HCT116 (cell line): Measurements from ENCODE around the gene NFE2L2. TPM values are rescaled to one million over a fixed set of nuclear protein-coding genes. Genes with fewer than 3 reads are reported as not detected.

Experiments used
- ATAC-seq: fragments of 200-7000 bp; cut with Tn5 transposase; 2 replicates; pipeline ENCODE4 v1.9.1; 2020; ENCODE audit warnings: mild to moderate bottlenecking, moderate library complexity
- BruUV-seq: library from RNA; stranded (reverse); fragments of 400-500 nt; replicated peaks from 2 replicates; lab custom pipeline; 2021; lab: Mats Ljungman, UMichigan
- CTCF ChIA-PET: fragments of 300-600 bp; sonication (Branson Sonifier 250); formaldehyde crosslinking; loops from one replicate; lab custom pipeline; 2021; ENCODE audit warnings: antibody characterized with exemption; lab: Charles Lee
- POLR2A ChIA-PET: fragments of 300-600, 350-600 bp; sonication (Branson Sonifier 250); formaldehyde crosslinking; loops from one replicate; lab custom pipeline; 2021; ENCODE audit warnings: antibody characterized with exemption; lab: Charles Lee
- RAD21 ChIA-PET, 2 experiments: fragments of 300-600 bp; sonication (Branson Sonifier 250); formaldehyde crosslinking; loops; one replicate each; lab custom pipeline; 2023; ENCODE audit warnings: low total read pairs in 2 of 2; ENCODE audit not compliant: uncharacterized antibody in 2 of 2, unreplicated experiment in 2 of 2, low non-redundant PET in 1 of 2; lab: Charles Lee
- DNase-seq: peaks from one replicate; pipeline ENCODE4 v3.0.0-alpha.2; 2010; ENCODE audit warnings: low read depth, low spot score
- H2AFZ ChIP-seq: fragments of 200-600 bp; shearing (Covaris generic), sonication (generic); 2 replicates; pipeline ENCODE4 v1.6.1; 2017; ENCODE audit warnings: low read depth, mixed run types, mixed read lengths, antibody characterized with exemption, low read length; ENCODE audit not compliant: poor library complexity, severe bottlenecking
- H3K27ac ChIP-seq: 2 replicates; pipeline ENCODE4 v1.5.1; 2012; ENCODE audit warnings: low read depth, low read length
- H3K27me3 ChIP-seq: fragments of 200-600 bp; sonication (generic); 2 replicates; pipeline ENCODE4 v1.6.1; 2016; ENCODE audit warnings: mixed run types, low read length, mixed read lengths; ENCODE audit not compliant: insufficient read depth
- H3K36me3 ChIP-seq, 2 experiments: fragments of 200-500 bp in 1 of 2; fragments of 200-600 bp in 1 of 2; sonication (Bioruptor generic) in 1 of 2; sonication (generic) in 1 of 2; 2 replicates each; pipeline versions ENCODE4 v1.5.1 to v1.6.1; 2014 to 2016; ENCODE audit warnings: low read length in 2 of 2, inconsistent platforms in 1 of 2, mixed read lengths in 1 of 2, mixed run types in 1 of 2; ENCODE audit not compliant: insufficient read depth in 2 of 2, control insufficient read depth in 1 of 2
- H3K4me1 ChIP-seq, 2 experiments: fragments of 200-600 bp in 1 of 2; sonication (generic) in 1 of 2; 2 replicates each; pipeline versions ENCODE4 v1.5.1 to v1.6.1; 2012 to 2017; ENCODE audit warnings: low read length in 2 of 2, inconsistent platforms in 1 of 2, mild to moderate bottlenecking in 1 of 2, mixed read lengths in 1 of 2, mixed run types in 1 of 2, moderate library complexity in 1 of 2; ENCODE audit not compliant: insufficient read depth in 2 of 2, control insufficient read depth in 1 of 2
- H3K4me2 ChIP-seq: fragments of 200-600 bp; sonication (generic); 2 replicates; pipeline ENCODE4 v1.6.1; 2017; ENCODE audit warnings: mixed run types, low read length, mixed read lengths
- H3K4me3 ChIP-seq, 2 experiments: fragments of 200-600 bp in 1 of 2; sonication (generic) in 1 of 2; replicated peaks in 1 of 2; 2 replicates each; pipeline ENCODE4 v1.5.1; 2011 to 2016; ENCODE audit warnings: low read length in 2 of 2, control low read depth in 1 of 2, low read depth in 1 of 2, mild to moderate bottlenecking in 1 of 2, mixed read lengths in 1 of 2, mixed run types in 1 of 2
- H3K79me2 ChIP-seq: fragments of 200-600 bp; sonication (generic); 2 replicates; pipeline ENCODE4 v1.6.1; 2017; ENCODE audit warnings: mild to moderate bottlenecking, mixed run types, low read length, moderate library complexity, mixed read lengths; ENCODE audit not compliant: insufficient read depth
- H3K9ac ChIP-seq: fragments of 200-600 bp; sonication (generic); 2 replicates; pipeline ENCODE4 v1.6.1; 2016; ENCODE audit warnings: low read length, mixed read lengths
- H3K9me2 ChIP-seq: fragments of 200-600 bp; sonication (generic), shearing (Covaris generic); 2 replicates; pipeline ENCODE4 v1.6.1; 2017; ENCODE audit warnings: mixed run types, mild to moderate bottlenecking, moderate library complexity; ENCODE audit not compliant: insufficient read depth
- H3K9me3 ChIP-seq, 2 experiments: fragments of 200-500 bp in 1 of 2; fragments of 200-600 bp in 1 of 2; sonication (Bioruptor generic) in 1 of 2; sonication (generic) in 1 of 2; 2 replicates each; pipeline ENCODE4 v1.6.1; 2014 to 2017; ENCODE audit warnings: low read length in 2 of 2, mixed read lengths in 2 of 2, inconsistent platforms in 1 of 2, low read depth in 1 of 2, mild to moderate bottlenecking in 1 of 2, mixed run types in 1 of 2, moderate library complexity in 1 of 2; ENCODE audit not compliant: control insufficient read depth in 1 of 2, insufficient read depth in 1 of 2
- H4K20me1 ChIP-seq: fragments of 200-600 bp; sonication (generic), shearing (Covaris generic); 2 replicates; pipeline ENCODE4 v1.6.1; 2017; ENCODE audit warnings: mixed run types, mild to moderate bottlenecking, moderate library complexity; ENCODE audit not compliant: insufficient read depth
- CBX3 ChIP-seq: IDR thresholded peaks from 2 replicates; pipeline ENCODE4 v1.6.1; 2012; ENCODE audit warnings: low read depth
- EGR1 ChIP-seq: IDR thresholded peaks from 2 replicates; pipeline ENCODE4 v1.6.1; 2012; ENCODE audit warnings: low read depth
- EZH2phosphoT487 ChIP-seq: fragments of 200-600 bp; IDR thresholded peaks from 2 replicates; pipeline ENCODE4 v1.6.1; 2018; ENCODE audit warnings: antibody characterized with exemption, borderline replicate concordance
- JUND ChIP-seq: IDR thresholded peaks from 2 replicates; pipeline ENCODE4 v1.6.1; 2012
- POLR2A ChIP-seq: IDR thresholded peaks from 2 replicates; pipeline ENCODE4 v1.7.0; 2011; ENCODE audit warnings: borderline replicate concordance; ENCODE audit not compliant: insufficient read depth, insufficient read length; ENCODE audit errors: extremely low read depth
- SIN3A ChIP-seq: IDR thresholded peaks from 2 replicates; pipeline ENCODE4 v1.6.1; 2012; ENCODE audit warnings: low read depth
- TCF7L2 ChIP-seq: IDR thresholded peaks from 2 replicates; pipeline ENCODE4 v1.7.0; 2011; ENCODE audit warnings: borderline replicate concordance, inconsistent platforms; ENCODE audit not compliant: insufficient read depth, insufficient read length; ENCODE audit errors: extremely low read depth
- ZFX ChIP-seq: fragments of 450-650 bp; IDR thresholded peaks from 2 replicates; pipeline ENCODE4 v1.6.1; 2017
- intact Hi-C: fragments of 100-400 bp; cut with micrococcal nuclease; formaldehyde crosslinking; loops from 2 replicates; pipeline ENCODE4 v1.10.0; 2022
- total RNA-seq: library from RNA; stranded (reverse); gene quantifications from one replicate; pipeline ENCODE4 v1.2.1, GENCODE V29; 2021; ENCODE audit not compliant: unreplicated experiment
- TF ChIP-seq, protein P1 (sequence below): IDR thresholded peaks from 2 replicates; pipeline ENCODE4 v1.6.1; 2012
- TF ChIP-seq, protein P2 (sequence below): IDR thresholded peaks from 2 replicates; pipeline ENCODE4 v1.6.1; 2012
- TF ChIP-seq, protein P3 (sequence below): IDR thresholded peaks from 2 replicates; pipeline ENCODE4 v1.6.1; 2011; ENCODE audit warnings: mild to moderate bottlenecking, low read length, moderate library complexity; ENCODE audit not compliant: insufficient replicate concordance; ENCODE audit errors: extremely low read depth

NFE2L2 gene
- total RNA-seq, 1 experiment from 2014 or later: 106 TPM

DNA sequence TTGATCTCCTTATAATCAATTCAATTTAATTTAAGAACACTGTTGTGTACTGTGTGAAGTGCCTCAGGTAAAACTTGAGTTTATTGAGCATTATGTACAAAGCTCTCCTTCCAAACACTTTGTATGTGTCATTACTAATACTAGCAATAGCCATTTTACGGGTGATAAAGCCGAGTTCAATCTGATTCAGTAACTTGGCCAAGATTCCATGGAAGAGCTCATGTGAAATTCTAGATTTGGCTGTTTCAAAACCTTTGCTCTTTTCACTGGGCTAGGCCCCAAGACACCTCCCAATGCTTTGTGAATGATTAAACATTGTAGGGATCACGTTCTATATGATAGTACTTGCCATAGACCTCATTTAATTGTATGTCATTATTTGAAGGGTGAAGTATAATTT, 8.9 kb upstream of the NFE2L2 start:
- ATAC-seq: no peak
- H3K4me2 ChIP-seq: no peak overlapping the region
- ChIA-PET POLR2A (no interaction called here), RAD21 (no interaction called here), CTCF (interaction anchor here (1.0 to 1.2 kb wide), 2 partner anchors 8 to 108 kb away, joined by 3 read pairs; no protein-coding TSS in a partner anchor)
- no peak overlapping the region for H3K27ac ChIP-seq
- no peak for TF ChIP-seq CBX3
- TF ChIP-seq, protein P1, sequence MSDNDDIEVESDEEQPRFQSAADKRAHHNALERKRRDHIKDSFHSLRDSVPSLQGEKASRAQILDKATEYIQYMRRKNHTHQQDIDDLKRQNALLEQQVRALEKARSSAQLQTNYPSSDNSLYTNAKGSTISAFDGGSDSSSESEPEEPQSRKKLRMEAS: no peak
- TF ChIP-seq, protein P2, sequence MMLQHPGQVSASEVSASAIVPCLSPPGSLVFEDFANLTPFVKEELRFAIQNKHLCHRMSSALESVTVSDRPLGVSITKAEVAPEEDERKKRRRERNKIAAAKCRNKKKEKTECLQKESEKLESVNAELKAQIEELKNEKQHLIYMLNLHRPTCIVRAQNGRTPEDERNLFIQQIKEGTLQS: no peak
- no peak for TF ChIP-seq EGR1
- no peak for TF ChIP-seq TCF7L2
- no peak for TF ChIP-seq POLR2A
- TF ChIP-seq SIN3A: no peak
- no peak for TF ChIP-seq ZFX
- no peak for TF ChIP-seq EZH2phosphoT487
- TF ChIP-seq JUND: no peak
- TF ChIP-seq, protein P3, sequence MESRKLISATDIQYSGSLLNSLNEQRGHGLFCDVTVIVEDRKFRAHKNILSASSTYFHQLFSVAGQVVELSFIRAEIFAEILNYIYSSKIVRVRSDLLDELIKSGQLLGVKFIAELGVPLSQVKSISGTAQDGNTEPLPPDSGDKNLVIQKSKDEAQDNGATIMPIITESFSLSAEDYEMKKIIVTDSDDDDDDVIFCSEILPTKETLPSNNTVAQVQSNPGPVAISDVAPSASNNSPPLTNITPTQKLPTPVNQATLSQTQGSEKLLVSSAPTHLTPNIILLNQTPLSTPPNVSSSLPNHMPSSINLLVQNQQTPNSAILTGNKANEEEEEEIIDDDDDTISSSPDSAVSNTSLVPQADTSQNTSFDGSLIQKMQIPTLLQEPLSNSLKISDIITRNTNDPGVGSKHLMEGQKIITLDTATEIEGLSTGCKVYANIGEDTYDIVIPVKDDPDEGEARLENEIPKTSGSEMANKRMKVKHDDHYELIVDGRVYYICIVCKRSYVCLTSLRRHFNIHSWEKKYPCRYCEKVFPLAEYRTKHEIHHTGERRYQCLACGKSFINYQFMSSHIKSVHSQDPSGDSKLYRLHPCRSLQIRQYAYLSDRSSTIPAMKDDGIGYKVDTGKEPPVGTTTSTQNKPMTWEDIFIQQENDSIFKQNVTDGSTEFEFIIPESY: no peak
- no peaks in the 10 kb centered on the region for H3K36me3 ChIP-seq
- no peaks in the 10 kb centered on the region for H3K9me2 ChIP-seq
- H3K4me3 ChIP-seq: no peak overlapping the region
- intact Hi-C loops: no loop called here
- H4K20me1 ChIP-seq: no peaks in the 10 kb centered on the region
- BruUV-seq: no TSS peak
- H2AFZ ChIP-seq: no peak overlapping the region
- DNase-seq: no peak
- H3K4me1 ChIP-seq: no peaks in the 10 kb centered on the region
- no peak overlapping the region for H3K9ac ChIP-seq
- no peaks in the 10 kb centered on the region for H3K27me3 ChIP-seq
- H3K79me2 ChIP-seq: no peaks in the 10 kb centered on the region
- no peaks in the 10 kb centered on the region for H3K9me3 ChIP-seq
